Measurements from ENCODE around the gene BCL7A.
A peak's percentile ranks its signal among the peaks of the same experiment; 100 is the strongest.

The BCL7A gene

DNA sequence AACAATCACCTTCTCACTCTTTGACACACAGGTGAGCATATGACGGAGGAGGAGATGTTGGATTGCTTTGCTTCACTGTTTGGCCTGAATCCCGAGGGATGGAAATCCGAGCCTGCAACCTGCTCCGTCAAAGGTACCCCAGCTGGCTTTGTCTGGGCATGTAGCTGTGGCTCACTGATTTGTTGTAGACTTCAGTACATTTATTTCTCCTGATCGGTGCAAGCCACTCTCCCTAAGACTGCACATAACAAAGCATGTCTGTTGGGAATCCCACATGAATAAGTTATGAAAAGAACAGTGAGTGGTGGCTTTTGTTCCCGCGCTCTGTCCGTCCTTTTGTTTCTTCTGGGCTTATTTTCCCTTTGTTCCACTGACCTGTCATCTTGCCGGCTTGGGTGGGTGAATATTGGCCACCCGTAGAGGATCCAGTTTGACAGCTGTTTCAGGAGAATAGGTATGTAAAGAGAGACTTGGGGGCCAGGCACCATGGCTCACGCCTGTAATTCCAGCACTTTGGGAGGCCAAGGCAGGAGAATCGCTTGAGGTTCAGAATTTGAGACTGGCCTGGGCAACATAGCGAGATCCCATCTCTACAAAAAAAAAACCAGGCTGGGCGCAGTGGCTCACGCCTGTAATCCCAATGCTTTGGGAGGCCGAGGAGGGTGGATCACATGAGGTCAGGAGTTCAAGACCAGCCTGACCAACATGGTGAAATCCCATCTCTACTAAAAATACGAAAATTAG, 20.0 kb upstream of the BCL7A start:
- no peak for DNase-seq

DNA sequence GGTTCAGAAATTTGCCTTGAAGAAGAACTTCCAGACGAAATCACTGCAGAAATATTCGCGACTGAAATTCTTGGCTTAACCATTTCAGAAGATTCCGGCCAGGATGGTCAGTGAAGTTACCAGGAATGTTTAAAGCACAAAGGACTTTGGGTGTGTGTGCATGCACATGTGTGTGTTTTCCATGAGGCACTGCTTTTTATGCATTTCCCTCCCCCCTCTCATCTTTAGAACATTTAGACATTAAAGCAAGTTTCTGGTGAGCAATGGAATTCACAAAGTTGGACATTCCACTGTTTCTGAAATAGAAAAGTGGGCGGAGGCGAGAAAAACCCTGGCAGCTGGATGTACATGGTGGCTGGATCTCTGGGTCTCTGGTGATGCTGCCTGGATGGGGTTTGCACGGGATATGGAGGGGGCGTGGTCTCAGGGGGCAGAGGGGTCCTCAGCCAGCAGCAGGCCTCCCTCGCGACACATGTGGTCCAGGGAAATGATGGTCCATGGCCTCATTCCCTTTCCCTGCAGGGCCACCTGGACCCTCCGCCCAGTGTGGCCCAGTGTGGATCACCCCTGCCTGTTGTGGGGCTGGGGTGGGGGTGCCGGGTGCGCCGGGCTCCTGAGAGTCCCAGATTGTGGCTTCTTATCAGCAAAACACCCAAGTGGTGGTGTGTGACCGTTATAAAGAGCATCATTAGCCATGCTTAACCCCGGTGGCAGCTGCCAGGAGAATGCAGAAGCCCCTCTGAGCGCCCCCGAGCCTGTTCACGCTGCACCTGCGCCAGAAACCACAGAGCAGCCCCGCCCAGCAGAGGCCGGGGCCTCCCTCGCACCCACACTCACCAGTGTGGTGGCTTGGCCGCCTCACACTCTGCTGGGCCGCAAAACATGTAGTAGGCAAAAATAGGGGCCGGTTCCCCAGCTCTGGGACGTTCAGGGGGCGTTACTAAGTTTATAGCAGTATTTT, 17.8 kb upstream of the BCL7A start:
- no peak for DNase-seq

DNA sequence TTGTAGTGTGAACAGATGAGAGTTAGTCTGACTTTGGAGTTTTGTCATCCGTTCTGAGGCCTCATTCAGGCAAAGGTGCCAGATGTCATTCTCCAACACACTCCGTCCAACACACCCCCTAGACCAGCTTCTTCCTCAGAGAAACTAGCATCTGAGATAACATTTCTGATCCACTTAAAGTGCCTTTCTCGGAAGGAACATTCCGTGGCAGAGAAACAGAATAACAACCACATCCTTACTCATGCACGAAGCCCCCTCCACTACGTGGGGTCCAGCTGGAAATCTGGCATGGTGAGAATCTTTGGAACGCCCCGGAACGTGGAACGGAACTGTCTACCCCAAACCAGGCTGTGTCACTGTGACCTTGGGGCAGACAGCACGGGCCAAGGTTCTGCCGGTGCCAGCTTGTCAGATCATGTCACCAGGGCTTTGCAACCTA, 17.0 kb upstream of the BCL7A start:
- no peak for DNase-seq

DNA sequence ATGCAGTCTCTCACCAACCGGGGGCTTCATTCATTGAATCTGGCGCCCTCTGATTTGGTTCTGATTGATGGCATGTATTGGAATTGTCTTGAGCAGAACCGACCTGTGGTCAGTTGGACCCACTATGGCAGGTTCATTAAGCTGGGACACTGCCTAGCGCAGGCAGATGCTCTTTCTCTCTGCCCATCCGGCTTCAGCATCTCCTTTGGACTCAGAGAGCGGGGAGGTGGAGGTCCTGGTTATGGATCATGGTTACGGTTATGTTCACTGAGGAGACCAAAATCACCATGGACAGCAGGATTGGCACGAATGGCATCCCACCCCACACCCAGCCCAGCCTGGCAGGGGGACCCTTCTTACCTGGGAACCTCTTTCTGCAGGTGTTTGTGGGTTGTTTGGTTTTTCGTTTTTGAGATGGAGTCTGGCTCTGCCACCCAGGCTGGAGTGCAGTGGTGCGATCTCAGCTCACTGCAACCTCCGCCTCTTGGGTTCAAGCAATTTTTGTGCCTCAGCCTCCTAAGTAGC, 16.4 kb upstream of the BCL7A start:
- no peak for DNase-seq

DNA sequence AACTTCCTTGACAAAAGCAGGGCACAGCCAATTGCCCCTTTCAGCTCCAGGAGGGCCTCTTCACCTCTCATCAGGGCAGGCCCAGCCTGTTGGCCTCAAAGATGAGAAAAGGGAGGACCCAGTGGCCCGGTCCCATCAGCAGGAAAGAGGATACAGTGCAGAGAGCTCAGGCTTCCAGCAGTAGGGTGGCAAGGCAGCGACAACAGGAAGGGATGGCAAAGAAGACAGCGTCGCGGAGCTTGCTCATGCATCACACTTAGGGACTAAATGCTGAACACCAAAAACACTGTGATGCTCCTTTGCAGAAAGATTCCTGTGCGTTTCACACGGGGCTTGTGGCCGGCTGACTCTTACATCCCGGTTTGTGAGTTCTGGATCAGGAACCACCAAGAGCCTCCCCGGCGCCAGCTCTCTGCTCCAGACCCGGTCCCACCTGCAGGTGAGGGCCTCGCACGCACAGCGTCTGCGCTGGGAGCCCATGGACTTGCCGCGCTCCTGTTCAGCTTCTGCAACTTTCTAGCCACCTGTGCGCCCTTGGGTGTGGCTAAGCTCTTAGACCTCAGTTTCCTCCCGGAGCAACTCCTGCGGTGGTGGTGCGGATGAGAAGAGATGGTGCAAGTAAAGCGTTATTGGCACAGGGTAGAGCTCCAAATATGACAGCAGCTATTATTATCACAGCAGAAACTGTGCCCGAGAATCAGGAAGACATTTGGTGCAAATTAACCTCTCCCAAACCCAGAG, 15.3 kb upstream of the BCL7A start:
- DNase-seq: no peak

DNA sequence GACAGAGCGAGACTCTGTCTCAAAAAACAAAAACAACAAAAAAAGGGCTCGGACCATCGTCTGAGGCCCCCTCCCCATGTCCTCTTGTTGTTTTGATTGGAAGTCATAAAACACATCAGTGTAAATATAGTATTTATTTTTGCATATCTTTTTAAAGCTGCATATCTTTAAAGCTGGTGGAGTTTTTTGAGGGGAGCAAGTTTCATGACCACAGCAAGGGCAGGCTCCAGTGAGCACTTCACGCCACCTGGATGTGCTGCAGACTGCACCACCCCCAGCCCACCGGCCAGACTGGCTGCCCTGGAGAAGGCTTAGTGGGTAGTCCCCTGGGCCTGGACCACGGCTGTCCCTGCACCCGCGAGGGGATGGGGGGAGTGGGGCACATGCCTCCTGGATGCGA, 11.9 kb upstream of the BCL7A start:
- DNase-seq: no peak

DNA sequence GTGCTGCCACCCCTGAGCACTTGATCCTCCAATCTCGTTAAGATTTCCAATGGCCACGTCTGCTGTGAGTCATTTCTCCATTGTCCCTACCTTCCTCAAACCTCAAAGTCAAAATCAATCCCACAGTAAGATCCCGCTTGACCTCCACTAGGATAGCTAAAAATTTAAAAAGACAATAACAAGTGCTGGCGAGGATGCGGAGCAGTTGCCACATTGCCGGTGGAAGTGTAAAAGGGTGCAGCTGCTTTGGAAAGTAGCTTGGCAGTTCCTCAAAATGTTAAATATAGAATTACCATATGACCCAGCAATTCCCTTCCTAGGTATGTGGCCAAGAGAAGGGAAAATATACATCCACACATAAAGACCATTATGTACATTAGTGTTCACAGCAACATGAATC, 9.5 kb upstream of the BCL7A start:
- DNase-seq: no peak

DNA sequence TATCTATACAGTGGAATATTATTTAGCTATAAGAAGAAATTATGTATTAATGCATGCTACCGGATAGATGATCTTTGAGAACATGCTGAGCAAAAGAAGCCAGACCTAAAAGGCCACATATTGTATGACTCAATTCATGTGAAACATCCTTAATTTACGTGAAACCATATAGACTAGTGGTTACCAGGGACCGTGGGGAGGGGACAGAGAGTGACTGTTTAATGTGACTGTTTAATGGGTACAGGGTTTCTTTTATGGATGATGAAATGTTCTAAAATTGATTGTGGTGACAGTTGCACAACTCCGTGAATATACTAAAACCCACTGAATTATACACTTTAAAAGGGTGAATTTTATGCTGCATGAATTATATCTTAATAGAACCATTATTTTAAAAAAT, 8.5 kb upstream of the BCL7A start:
- DNase-seq: no peak

DNA sequence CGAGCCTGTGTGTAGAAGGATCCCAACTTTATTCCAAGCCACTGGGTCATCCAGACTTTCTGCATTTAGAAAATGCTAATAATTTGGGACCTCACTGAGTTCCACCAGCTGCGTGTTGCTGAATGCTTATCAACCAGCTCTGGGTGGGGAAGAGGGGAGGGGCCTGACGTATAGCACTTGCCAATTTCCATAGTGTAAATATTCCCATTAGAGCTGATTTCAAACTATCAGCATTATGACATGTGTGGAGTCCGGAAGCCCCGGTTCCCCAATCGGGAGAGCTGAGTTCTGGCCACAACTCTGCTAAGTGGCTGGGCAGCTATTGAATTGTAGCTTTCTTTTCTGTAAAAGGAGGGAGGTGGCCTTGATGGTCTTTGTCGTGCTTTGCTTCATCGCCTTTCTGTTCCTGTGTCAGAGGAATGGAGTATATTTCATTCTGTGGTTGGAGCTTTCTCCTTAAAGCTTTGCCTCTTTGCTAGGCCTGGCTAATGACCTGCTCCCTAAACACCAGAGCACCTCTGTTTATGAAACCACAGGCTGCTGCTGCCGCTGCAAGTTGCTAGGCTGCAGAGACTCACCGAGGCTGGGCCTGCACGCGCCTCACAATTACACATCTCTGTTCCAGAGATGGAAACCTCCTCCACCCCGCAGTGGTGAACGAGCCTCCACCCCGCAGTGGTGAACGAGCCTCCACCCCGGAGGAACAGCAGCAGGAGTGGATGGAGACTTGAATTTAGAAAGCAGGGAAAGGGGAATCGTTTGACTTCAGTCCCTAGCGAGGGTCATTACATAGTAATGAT, 7.7 kb upstream of the BCL7A start:
- DNase-seq: no peak

DNA sequence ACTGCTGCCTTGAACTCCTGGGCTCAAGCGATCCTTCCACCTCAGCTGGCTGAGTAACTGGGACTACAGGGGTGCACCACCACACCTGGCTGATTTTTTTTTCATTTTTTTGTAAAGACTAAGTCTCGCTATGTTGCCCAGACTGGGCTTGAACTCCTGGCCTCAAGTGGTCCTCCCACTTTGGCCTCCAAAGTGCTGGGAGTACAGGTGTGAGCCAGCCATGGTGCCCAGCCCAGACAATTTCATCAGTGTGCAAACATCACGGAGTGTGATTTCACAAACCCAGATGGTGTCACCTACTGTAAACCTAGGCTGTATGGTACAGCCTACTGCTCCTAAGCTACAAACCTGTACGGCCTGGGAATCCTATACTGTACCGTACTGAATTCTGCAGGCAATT, 6.9 kb upstream of the BCL7A start:
- no peak for DNase-seq

DNA sequence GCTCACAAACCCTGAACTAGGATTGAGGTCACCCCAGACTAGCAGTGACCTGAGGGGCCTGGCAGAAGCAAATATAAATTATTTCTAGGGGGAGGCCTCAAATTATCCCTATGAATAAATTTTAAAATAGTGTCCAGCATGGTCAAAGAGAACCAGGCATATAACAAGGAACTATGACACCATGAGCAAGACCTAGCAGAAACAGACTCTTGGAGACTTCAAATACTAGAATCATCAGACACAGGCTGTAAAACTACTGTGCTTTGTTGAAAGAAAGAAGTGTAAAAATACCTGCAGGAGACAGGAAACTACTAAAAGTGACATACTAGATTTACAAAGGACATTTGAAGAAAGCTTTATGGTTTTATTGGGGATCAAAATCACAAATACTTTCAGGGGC, 3.2 kb upstream of the BCL7A start:
- DNase-seq: no peak

DNA sequence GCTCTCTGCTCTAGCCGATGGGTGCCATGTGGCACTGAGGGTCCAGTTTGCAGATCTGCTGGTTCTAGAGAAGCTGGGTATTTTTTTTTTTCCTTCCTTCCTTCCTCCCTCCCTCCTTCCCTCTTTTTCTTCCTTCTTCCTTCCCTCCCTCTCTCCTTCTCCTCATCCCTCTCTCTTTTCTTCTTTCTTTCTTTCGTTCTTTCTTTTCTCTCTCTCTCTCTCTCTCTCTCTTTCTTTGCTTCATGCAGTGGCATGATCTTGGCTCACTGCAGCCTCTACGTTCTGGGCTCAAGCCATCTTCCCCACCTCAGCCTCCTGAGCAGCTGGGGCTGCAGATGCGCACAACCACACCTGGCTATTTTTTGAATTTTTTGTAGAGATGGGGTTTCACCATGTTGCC, 2.7 kb upstream of the BCL7A start:
- no peak for DNase-seq

DNA sequence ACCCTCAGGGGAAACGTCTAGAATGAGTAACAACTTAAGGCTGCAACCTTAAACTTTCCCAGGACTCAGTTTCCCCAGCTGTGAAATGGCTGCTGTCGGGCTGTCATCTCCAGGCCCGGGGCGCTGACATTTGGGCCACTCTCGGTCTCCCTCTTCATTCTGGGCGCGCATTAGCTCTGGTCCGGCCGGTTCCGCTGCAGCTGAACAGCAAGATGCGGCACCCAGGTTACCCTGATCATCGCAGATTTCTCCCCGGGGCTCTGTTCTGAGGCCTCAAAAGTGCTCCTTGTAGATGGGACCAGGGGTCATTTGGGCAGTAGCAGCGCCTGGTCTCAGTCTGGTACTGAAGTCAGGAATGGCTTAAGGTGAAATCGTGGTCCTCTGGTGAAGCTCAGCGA, 890 bp upstream of the BCL7A start:
- no peak for DNase-seq

DNA sequence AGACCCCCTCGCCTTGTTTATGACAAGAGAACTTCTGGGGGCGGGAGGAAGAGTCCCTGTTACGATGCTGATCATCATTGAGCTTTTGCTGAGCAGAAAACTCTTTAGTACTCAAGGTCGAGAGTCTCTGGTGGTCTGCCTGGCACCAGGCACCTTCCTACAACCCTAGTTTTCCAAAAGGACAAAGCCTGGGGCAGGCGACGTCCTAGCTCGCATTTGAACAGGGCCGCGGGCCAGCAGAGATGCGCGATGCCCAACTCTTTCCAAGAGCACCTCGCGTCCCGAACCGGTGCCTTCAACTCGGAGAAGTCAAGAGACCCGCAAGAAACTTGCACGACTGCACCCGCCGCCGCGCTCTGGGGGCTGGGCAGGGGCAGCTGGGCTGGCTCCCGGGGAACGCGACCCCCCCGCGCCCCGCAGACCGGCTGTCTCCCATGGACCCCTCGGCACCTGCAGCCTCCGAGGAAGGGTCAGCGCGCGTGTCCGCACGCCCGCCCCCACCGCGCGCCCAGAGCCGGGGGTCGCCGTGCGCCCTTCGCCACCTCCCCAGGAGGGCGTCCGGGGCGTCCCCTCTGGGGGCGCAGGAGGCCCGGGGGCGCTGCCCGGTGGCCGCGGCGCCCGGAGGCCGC, 377 bp upstream of the BCL7A start:
- DNase-seq: peak; percentile 19

DNA sequence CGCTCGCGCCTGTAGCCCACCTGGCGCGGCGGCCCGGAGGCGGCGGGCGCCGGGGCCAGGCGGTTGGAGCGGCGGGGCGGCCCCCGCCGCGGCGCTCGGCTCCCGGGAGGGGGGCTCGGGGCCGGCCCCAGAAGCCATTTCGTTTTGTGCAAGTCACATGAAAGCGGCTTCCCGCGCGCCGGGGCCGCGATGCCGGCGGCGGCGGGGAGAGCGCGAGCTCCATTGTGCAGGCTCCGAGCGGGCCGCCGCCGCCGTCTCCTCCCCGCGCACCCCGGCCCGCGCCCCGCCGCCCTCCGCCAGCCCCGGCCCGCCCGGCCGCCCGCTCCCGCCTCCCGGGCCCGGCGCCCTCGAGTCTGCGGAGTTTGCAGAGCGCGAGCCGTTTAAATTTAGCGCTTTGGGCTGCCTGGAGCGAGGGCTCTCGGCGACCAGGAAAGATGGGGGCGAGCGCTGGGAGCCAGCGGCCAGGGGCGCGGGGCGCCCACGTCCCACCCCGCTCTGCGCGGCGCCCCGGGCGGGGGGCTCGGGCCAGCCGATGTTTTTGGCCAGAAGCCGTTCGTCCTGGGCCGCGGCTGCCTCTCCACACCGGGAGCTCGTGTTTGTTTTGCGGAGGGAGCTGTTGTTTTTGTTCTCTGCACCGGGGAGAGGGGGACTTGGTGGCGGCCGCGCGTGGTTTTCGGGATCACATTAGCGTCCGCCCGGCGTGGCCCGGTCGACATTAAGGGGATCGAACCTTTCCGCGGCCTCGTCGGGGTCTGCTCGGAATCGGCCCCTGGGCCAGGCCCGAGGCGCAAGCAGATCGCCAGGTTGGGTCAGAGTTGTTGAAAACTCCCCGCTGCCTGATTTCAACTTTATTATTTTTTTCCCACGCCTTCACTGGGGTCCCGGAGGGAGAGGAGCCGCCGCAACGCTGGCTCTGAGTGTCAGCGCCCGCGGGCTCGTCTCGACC, 982 bp downstream of the BCL7A start:
- no peak for DNase-seq

DNA sequence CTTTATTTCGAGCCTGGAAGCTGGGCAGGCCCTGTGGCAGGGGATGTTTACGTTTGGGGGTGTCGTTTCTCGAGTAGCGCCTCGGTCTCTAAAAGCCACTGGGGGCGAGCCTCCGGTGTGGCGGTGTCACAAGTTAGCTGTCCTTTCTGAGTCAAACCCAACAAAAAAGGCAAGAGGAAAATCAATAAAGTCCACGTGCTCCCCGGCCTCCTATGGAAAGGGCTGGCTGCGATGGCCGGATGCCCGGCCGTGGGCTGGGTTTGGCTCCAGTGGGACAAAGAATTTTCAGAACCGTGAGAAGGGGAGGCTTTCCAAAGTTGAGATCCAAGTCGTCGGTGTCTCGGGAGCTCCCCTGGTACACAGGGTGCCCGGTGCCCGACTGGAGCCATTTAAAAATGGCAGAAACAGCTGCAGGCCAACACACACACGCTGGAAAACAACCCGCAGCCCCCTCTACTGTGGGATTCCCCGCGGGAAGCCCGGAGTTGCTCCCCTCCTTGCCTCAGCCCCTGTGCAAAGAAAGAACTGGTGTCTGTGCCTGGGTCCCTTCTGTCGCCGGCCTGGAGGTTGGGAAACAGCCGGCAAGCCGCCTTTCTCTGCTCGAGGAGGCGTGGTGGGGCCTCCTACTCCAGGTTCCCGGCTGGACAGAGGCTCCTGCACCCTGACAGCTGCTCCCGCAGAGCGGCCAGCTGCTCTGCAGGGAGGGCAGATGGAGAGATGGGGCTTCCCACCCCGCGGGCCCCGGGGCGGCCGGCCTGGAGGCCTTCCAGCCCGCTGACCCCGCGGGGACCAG, 1.9 kb downstream of the BCL7A start:
- DNase-seq: no peak

DNA sequence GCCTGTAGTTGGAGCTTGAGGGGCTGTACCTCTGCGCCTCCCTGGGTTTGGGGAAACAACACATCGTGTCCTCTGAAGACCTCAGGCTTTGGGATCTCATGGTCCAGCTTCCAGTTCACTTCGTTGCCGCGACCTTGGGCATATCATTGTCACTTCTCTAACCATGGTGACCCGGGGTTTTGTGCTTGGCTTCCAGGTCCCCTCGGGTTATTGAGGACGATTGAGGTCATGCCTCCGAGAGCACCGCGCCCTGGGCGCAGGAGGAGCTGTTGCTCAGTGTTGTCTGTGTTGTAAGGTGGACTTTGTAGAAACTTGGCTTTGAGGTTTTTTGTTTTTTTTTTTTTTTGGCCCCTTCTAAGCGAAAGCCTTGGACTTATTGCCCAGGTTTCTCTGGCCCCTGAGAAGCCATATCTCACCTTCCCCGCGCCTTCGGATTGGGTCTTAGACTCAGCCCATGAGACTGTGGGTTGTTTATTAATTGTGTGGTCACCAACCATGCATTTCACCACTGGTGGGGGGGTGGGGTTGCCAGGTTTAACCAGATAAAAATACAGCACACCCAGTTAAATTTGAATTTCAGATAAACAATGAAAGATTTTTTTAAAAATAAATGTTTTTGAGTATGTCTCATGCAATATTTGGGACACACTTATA, 2.6 kb downstream of the BCL7A start:
- DNase-seq: no peak

DNA sequence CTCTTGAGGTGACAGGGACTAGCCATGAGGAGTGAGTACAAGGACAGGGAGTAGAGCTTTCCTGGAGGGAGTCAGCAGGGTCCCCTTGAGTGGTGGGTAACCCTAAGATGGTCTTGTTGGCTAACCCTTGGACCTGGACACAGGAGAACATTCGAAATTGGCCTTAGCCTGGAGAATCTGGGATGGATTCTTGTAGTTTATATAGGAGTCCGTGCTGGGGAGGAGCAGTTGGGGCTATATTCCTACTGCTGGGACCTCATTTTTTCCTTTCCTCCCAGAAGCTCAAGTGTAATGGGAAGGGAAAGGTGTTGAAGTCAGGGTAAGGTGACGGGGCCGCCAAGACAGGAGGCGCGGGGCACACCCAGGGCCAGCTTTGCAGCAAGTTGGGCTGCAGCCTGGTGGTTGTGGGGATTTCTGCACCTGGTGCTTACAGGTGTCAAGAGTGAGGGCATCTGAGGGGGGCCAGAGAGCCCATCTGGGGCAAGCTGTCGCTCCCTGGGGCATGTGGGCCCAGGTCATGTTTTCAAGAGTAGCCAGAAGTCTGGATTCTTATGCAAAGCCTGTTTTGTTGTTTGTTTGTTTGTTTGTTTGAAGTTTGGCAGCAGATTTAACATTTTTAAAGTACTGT, 5.1 kb downstream of the BCL7A start:
- no peak for DNase-seq
